ENCODE measurements around the gene CASQ1. TPM values are rescaled to one million over a fixed set of nuclear protein-coding genes. Genes with fewer than 3 reads are reported as not detected.

CASQ1 gene
- total RNA-seq, 1 donor = 0.36 TPM

DNA sequence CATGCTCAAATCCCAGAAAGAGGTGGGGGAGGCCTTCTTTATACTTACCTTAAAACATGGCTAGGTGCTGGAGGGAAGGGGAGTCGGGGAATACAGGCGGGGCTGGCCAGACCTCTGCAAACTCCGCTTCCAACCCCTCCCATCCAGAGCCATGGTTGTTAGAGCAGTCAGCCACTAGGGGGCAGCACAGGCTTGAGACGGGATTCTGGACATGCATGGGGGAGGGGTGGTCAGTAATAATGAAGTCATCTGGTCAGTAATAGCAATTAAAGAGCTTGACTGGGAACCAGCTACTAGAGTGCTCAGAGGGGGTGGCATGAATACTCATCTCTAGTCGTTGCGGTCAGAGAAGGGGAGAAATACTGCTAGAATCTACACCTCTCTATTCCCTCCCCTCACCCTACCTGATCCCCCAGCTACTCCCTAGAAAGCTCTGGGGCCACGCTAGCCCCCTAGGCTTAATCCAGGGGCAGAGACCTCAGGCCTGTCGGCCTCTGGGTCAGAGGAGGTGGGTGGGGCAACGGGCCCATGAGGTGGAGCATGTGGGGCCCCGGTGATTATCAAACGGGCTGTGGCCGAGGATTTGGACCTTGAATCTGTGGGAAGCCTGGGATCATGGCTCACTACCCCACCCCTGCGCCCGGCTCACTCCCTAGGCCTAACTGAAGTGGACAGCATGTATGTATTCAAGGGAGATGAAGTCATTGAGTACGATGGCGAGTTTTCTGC lies 2.9 kb downstream of the CASQ1 start:
- DNase-seq (ENCODE audit: insufficient read length, low spot score, missing footprints) = peak; percentile 92
- peak overlapping the region; percentile 79 for H2AFZ ChIP-seq (ENCODE audit: low read length)
- H3K9me3 ChIP-seq (ENCODE audit: low read depth, low read length) = no peaks in the 10 kb centered on the region
- H4K20me1 ChIP-seq (ENCODE audit: insufficient read depth, low read length) = no peaks in the 10 kb centered on the region
- no peaks in the 10 kb centered on the region for H3K27me3 ChIP-seq (ENCODE audit: insufficient read depth, low read length)
- TF ChIP-seq, protein P1, sequence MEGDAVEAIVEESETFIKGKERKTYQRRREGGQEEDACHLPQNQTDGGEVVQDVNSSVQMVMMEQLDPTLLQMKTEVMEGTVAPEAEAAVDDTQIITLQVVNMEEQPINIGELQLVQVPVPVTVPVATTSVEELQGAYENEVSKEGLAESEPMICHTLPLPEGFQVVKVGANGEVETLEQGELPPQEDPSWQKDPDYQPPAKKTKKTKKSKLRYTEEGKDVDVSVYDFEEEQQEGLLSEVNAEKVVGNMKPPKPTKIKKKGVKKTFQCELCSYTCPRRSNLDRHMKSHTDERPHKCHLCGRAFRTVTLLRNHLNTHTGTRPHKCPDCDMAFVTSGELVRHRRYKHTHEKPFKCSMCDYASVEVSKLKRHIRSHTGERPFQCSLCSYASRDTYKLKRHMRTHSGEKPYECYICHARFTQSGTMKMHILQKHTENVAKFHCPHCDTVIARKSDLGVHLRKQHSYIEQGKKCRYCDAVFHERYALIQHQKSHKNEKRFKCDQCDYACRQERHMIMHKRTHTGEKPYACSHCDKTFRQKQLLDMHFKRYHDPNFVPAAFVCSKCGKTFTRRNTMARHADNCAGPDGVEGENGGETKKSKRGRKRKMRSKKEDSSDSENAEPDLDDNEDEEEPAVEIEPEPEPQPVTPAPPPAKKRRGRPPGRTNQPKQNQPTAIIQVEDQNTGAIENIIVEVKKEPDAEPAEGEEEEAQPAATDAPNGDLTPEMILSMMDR (IDR thresholded peaks at IDR 0.05; ENCODE audit: extremely low read depth, low read depth, low read length) = peak; percentile 99
- H3K4me1 ChIP-seq (ENCODE audit: insufficient read depth, low read length) = peaks cover 10% of the 10 kb centered on the region
- peak overlapping the region; percentile 30 for H3K27ac ChIP-seq (ENCODE audit: low read depth, low read length)
- H3K36me3 ChIP-seq (ENCODE audit: insufficient read depth, low read length) = no peaks in the 10 kb centered on the region
- no peaks in the 10 kb centered on the region for H3K79me2 ChIP-seq (ENCODE audit: insufficient read depth, low read length)
- peak overlapping the region; percentile 56 for H3K4me2 ChIP-seq (ENCODE audit: insufficient read depth, low read length)
- no peak overlapping the region for H3K4me3 ChIP-seq (ENCODE audit: insufficient read depth, low read length)

DNA sequence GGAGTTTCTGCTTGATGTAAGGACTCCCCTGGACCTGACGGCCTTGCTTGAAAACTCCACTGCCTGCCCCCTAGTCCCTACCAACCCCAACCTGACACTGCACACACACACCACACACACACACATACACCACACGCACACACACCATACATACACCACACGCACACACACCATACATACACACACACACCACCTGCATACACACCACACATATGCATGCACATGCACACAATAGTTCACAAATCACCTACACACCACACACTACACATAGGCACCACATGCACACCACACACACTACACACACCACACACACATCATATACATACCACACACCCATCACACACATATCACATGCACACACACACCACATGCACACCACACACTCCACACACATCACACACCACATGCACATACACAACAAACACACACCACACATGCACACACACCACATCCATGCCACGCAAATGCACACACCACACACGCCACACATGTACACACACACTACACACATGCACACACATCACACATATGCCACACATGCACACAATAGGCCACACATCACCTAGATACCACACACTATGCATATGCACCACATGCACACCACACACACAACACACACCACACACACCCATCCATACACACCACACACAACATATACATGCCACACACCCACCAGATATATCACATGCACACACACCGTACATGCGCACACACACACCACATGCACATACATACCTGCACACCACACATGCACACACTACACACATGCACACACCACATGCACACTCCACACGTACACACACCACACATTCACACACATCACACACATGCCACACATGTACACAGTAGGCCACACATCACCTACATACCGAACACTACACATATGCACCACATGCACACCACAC lies 3.7 kb downstream of the CASQ1 start:
- H3K4me1 ChIP-seq (ENCODE audit: insufficient read depth, low read length) = peaks cover 10% of the 10 kb centered on the region
- H3K36me3 ChIP-seq (ENCODE audit: insufficient read depth, low read length) = no peaks in the 10 kb centered on the region
- H3K4me3 ChIP-seq (ENCODE audit: insufficient read depth, low read length) = no peak overlapping the region
- no peak overlapping the region for H3K4me2 ChIP-seq (ENCODE audit: insufficient read depth, low read length)
- H3K9me3 ChIP-seq (ENCODE audit: low read depth, low read length) = no peaks in the 10 kb centered on the region
- peak overlapping the region; percentile 79 for H2AFZ ChIP-seq (ENCODE audit: low read length)
- DNase-seq (ENCODE audit: insufficient read length, low spot score, missing footprints) = no peak
- peak overlapping the region; percentile 30 for H3K27ac ChIP-seq (ENCODE audit: low read depth, low read length)
- no peaks in the 10 kb centered on the region for H3K27me3 ChIP-seq (ENCODE audit: insufficient read depth, low read length)
- no peaks in the 10 kb centered on the region for H4K20me1 ChIP-seq (ENCODE audit: insufficient read depth, low read length)
- TF ChIP-seq, protein P1 (IDR thresholded peaks at IDR 0.05; ENCODE audit: extremely low read depth, low read depth, low read length) = no peak
- H3K79me2 ChIP-seq (ENCODE audit: insufficient read depth, low read length) = no peaks in the 10 kb centered on the region

DNA sequence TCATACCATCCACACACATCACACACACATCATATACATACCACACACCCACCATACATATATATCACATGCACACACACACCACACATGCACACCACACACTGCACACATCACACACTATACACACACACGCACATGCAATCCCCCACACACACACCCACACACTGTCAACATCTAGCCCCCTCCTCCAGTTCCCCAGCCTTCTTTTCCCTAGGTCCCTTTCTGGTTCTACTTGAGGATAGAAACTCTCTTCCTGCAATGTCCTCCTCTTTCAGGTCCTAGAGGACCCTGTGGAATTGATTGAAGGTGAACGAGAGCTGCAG lies 4.3 kb downstream of the CASQ1 start:
- H3K79me2 ChIP-seq (ENCODE audit: insufficient read depth, low read length) = no peaks in the 10 kb centered on the region
- TF ChIP-seq, protein P1 (IDR thresholded peaks at IDR 0.05; ENCODE audit: extremely low read depth, low read depth, low read length) = no peak
- peaks cover 7% of the 10 kb centered on the region for H3K4me1 ChIP-seq (ENCODE audit: insufficient read depth, low read length)
- H3K36me3 ChIP-seq (ENCODE audit: insufficient read depth, low read length) = no peaks in the 10 kb centered on the region
- H3K9me3 ChIP-seq (ENCODE audit: low read depth, low read length) = no peaks in the 10 kb centered on the region
- H4K20me1 ChIP-seq (ENCODE audit: insufficient read depth, low read length) = no peaks in the 10 kb centered on the region
- no peak for DNase-seq (ENCODE audit: insufficient read length, low spot score, missing footprints)
- no peak overlapping the region for H3K4me3 ChIP-seq (ENCODE audit: insufficient read depth, low read length)
- no peak overlapping the region for H2AFZ ChIP-seq (ENCODE audit: low read length)
- no peaks in the 10 kb centered on the region for H3K27me3 ChIP-seq (ENCODE audit: insufficient read depth, low read length)
- no peak overlapping the region for H3K4me2 ChIP-seq (ENCODE audit: insufficient read depth, low read length)
- H3K27ac ChIP-seq (ENCODE audit: low read depth, low read length) = no peak overlapping the region

DNA sequence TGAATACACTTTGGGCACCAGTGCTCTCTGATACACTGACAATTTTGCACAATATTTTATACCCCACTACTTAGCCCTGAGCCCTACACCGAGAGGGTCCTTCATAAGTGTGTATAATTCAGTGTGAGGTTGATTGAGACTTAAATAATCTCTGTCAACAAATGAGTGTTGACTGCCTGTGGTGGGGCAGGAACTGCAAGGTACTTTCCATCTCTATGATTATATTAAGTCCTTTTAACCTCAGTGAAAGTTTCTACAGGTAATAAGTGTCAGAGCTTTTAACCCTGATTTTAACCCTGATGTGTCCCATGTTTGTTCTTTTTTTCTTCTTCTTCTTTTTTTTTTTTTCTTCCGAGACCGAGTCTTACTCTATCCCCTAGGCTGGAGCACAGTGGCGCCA lies 5.8 kb downstream of the CASQ1 start:
- no peak overlapping the region for H2AFZ ChIP-seq (ENCODE audit: low read length)
- H3K4me2 ChIP-seq (ENCODE audit: insufficient read depth, low read length) = no peak overlapping the region
- H3K9me3 ChIP-seq (ENCODE audit: low read depth, low read length) = no peaks in the 10 kb centered on the region
- H3K79me2 ChIP-seq (ENCODE audit: insufficient read depth, low read length) = no peaks in the 10 kb centered on the region
- H3K36me3 ChIP-seq (ENCODE audit: insufficient read depth, low read length) = no peaks in the 10 kb centered on the region
- no peak overlapping the region for H3K27ac ChIP-seq (ENCODE audit: low read depth, low read length)
- H4K20me1 ChIP-seq (ENCODE audit: insufficient read depth, low read length) = no peaks in the 10 kb centered on the region
- H3K4me3 ChIP-seq (ENCODE audit: insufficient read depth, low read length) = no peak overlapping the region
- DNase-seq (ENCODE audit: insufficient read length, low spot score, missing footprints) = no peak
- H3K4me1 ChIP-seq (ENCODE audit: insufficient read depth, low read length) = peaks cover 4% of the 10 kb centered on the region
- H3K27me3 ChIP-seq (ENCODE audit: insufficient read depth, low read length) = no peaks in the 10 kb centered on the region
- TF ChIP-seq, protein P1 (IDR thresholded peaks at IDR 0.05; ENCODE audit: extremely low read depth, low read depth, low read length) = no peak
